ENCODE results near the gene CBX1. TPM values are rescaled to one million over a fixed set of nuclear protein-coding genes. Genes with fewer than 3 reads are reported as not detected.

CBX1 gene
- total RNA-seq, 2 experiments from 2014 or later, result 68.2 to 70.3 TPM

DNA sequence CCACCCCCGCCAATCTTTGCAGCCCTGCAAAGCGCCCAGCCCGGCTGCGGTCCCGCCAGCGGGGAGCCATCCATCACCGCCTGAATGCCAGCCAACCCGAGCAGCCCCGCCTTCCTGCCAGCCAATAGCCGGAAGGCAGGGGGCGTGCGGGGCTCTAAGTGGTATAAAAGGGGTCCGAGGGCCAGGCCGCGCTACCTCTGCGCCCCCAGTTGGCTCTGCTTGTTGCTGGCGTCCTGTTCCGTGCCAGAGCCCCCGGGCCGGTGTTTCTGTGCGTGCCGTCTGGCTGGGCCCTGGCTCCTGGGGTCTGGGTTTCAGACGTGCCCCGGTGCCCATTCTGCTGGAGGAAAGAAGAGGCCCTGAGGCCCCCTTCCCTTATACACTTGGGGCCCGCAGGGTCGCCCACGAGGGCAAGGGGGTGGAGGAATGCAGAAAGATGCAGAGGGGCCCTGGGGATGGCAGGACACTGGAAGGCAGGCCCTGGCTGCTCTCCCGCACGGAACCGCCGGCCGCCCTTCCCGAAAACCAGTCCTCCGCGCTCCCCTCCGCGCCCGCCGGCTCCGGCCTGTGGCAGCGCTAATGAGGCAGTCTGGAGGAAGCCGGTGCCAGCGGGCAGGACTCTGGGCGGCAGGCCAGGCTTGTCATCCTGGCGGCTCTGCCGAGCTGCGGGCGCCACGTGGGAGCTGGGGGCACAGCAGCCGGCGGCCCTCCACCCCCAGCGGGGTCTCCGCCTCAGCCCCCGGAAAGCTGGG, 77.7 kb downstream of the CBX1 start:
- Mint-ChIP-seq H3K27ac (peak overlapping the region; percentile 30), H3K4me3 (peak overlapping the region; percentile 62), H3K9me3 (ENCODE audit: insufficient read depth) (no peaks in the 10 kb centered on the region), H3K4me1 (ENCODE audit: low read depth) (peaks cover 36% of the 10 kb centered on the region), H3K27me3 (ENCODE audit: low read depth) (peaks cover 21% of the 10 kb centered on the region), H3K36me3 (ENCODE audit: low read depth) (no peaks in the 10 kb centered on the region)
- ChIA-PET CTCF (interaction anchor here (0.8 kb wide), 1 partner anchor 53 kb away, joined by 3 read pairs; the partner anchor contains the start of gene CDK5RAP3), POLR2A (no interaction called here)
- ATAC-seq (peak; percentile 14), DNase-seq (peak; percentile 55)

DNA sequence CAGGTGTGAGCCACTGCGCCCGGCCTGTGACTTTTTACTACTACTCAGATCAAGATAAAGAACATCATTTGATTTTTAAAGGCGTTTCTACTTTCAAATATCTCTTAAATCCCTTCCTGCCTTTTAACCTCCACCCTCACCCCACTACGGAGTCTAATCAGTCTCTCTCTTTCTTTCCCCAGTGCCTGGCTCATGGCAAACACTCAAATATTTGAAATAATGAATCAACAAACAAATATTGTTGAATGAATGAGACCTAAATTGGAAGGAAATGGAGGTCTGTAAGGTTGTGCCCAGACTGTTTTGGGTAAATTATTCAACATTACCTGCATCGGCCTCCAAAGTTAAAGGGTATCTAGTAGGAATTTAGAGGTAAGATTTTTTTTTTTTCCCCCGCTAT, 78.4 kb downstream of the CBX1 start:
- Mint-ChIP-seq H3K27ac (no peak overlapping the region), H3K36me3 (ENCODE audit: low read depth) (no peaks in the 10 kb centered on the region), H3K9me3 (ENCODE audit: insufficient read depth) (no peaks in the 10 kb centered on the region), H3K27me3 (ENCODE audit: low read depth) (peaks cover 21% of the 10 kb centered on the region), H3K4me3 (no peak overlapping the region), H3K4me1 (ENCODE audit: low read depth) (peaks cover 43% of the 10 kb centered on the region)
- ChIA-PET POLR2A (no interaction called here), CTCF (interaction anchor here (2.8 kb wide), 1 partner anchor 74 kb away, joined by 15 read pairs; no protein-coding TSS in a partner anchor)
- DNase-seq (no peak), ATAC-seq (no peak)

GRCh38 chr17:48021934-48022333, 79.3 kb downstream of the CBX1 start:
- ChIA-PET CTCF (interaction anchor here (1.0 to 2.8 kb wide), 3 partner anchors 73 to 571 kb away, joined by 3 to 15 read pairs (median 8); partner anchors contain the start of gene HOXB5), POLR2A (no interaction called here)
- H3K36me3 Mint-ChIP-seq (ENCODE audit: low read depth), result no peaks in the 10 kb centered on the region
- H3K27ac Mint-ChIP-seq, result no peak overlapping the region
- H3K4me1 Mint-ChIP-seq (ENCODE audit: low read depth), result peaks cover 51% of the 10 kb centered on the region
- peaks cover 21% of the 10 kb centered on the region for H3K27me3 Mint-ChIP-seq (ENCODE audit: low read depth)
- H3K4me3 Mint-ChIP-seq, result no peak overlapping the region
- H3K9me3 Mint-ChIP-seq (ENCODE audit: insufficient read depth), result no peaks in the 10 kb centered on the region
- DNase-seq, result no peak
- ATAC-seq, result no peak

Small RNA genes within 50 kb of the gene (microRNA-seq; reads per million reads assigned to microRNA genes)
- gene MIR152, result 93.6 reads per million, percentile 59 among the genes with 10 or more reads in this experiment

Other genes with a start within 250 kb of the CBX1 start
- gene SP2, start 205.2 kb downstream of the CBX1 start, total RNA-seq, result 10 to 100 TPM; 23.7 to 24.5 TPM
- gene PNPO, start 159.9 kb downstream of the CBX1 start, total RNA-seq, result 10 to 100 TPM; 37.9 to 44.0 TPM
- not detected for gene PRR15L, start 143.6 kb downstream of the CBX1 start, total RNA-seq
- 100 to 1,000 TPM; 186 to 196 TPM for gene CDK5RAP3, start 130.4 kb downstream of the CBX1 start, total RNA-seq
- 1 to 10 TPM; 5.1 to 5.5 TPM for gene COPZ2, start 63.7 kb downstream of the CBX1 start, total RNA-seq
- gene NFE2L1, start 53.1 kb downstream of the CBX1 start, total RNA-seq, result 10 to 100 TPM; 44.1 to 50.7 TPM
- gene SNX11, start 6.3 kb upstream of the CBX1 start, total RNA-seq, result 10 to 100 TPM; 33.3 to 34.2 TPM